ENCODE measurements around the gene RBCK1. TPM values are rescaled to one million over a fixed set of nuclear protein-coding genes. Genes with fewer than 3 reads are reported as not detected.

Gene RBCK1
- polyA plus RNA-seq, 3 donors, result 66.8 to 110 (median 70.8) TPM

GRCh38 chr20:367486-367887 is 40.6 kb upstream of the RBCK1 start:
- intact Hi-C loops (cut with micrococcal nuclease), result no loop called here
- 88% methylated on average over 6 of the region's 8 CpGs for WGBS (ENCODE audit: insufficient coverage)
- no peak overlapping the region for H3K27ac Mint-ChIP-seq
- no peak overlapping the region for H3K4me3 Mint-ChIP-seq
- no peaks in the 10 kb centered on the region for H3K36me3 Mint-ChIP-seq
- H3K36me3 ChIP-seq (replicated peaks in 1 of 2; ENCODE audit: control insufficient read depth in 1 of 2, insufficient read depth in 2 of 2, low read length in 2 of 2), result no peaks in the 10 kb centered on the region
- no peaks in the 10 kb centered on the region for H3K27me3 ChIP-seq (ENCODE audit: control insufficient read depth in 2 of 2, insufficient read depth in 2 of 2, low read length in 2 of 2)
- H3K9me3 Mint-ChIP-seq, result peaks cover 0 to 2% (median 0%) of the 10 kb centered on the region in 7 donors
- H3K9ac ChIP-seq (ENCODE audit: insufficient read depth, low read length, poor library complexity, severe bottlenecking), result no peak overlapping the region
- H3K79me2 ChIP-seq (ENCODE audit: insufficient read depth, low read length), result no peaks in the 10 kb centered on the region
- TF ChIP-seq CTCF (IDR thresholded peaks at IDR 0.05), result no peak
- H3K4me1 Mint-ChIP-seq, result peaks cover 36% of the 10 kb centered on the region
- DNase-seq, result no peak
- H3K27me3 Mint-ChIP-seq (ENCODE audit: low read depth in 3 of 3), result peaks cover 1 to 5% (median 3%) of the 10 kb centered on the region in 3 donors
- H3K27ac ChIP-seq (ENCODE audit: low read depth in 1 of 2, low read length in 2 of 2), result no peak overlapping the region
- no peak overlapping the region for H3K4me2 ChIP-seq (replicated peaks; ENCODE audit: extremely low read depth, low read length, poor library complexity, severe bottlenecking)
- H3K9me3 ChIP-seq (replicated peaks in 1 of 2; ENCODE audit: control insufficient read depth in 1 of 2, insufficient read depth in 1 of 2, low read length in 2 of 2), result no peaks in the 10 kb centered on the region
- H3K4me1 ChIP-seq (ENCODE audit: control insufficient read depth in 1 of 2, insufficient read depth in 2 of 2, low read length in 2 of 2), result peaks cover 27 to 34% of the 10 kb centered on the region in 2 donors
- no peak overlapping the region for H3K4me3 ChIP-seq (replicated peaks in 1 of 3; ENCODE audit: low read depth in 2 of 3, low read length in 3 of 3)
- no peaks in the 10 kb centered on the region for H4K20me1 ChIP-seq (ENCODE audit: insufficient read depth, low read length)
- H2AFZ ChIP-seq (ENCODE audit: insufficient read depth, low read depth, low read length, poor library complexity, severe bottlenecking), result no peak overlapping the region

DNA sequence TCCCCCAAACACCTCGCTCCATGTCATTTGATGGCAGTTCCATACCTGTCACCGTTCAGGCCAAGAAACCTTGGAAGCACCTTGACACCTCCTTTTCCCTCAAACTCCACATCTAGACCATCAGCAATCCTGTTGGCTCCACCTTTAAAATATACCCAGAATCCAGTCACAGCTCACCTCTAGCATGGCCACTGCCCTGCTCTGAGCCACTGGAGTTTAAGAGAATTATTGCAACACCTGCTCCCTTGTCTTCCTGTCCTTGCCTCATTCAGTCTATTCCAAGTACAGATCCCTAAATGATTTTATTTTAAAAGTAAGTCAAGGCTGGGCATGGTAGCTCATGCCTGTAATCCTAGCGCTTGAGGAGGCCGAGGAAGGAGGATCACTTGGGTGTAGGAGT is 39.2 kb upstream of the RBCK1 start:
- Histone ChIP-seq H3K79me2 (ENCODE audit: insufficient read depth, low read length) (no peaks in the 10 kb centered on the region), H4K20me1 (ENCODE audit: insufficient read depth, low read length) (no peaks in the 10 kb centered on the region), H3K4me3 (replicated peaks in 1 of 3; ENCODE audit: low read depth in 2 of 3, low read length in 3 of 3) (no peak overlapping the region), H3K9me3 (replicated peaks in 1 of 2; ENCODE audit: control insufficient read depth in 1 of 2, insufficient read depth in 1 of 2, low read length in 2 of 2) (no peaks in the 10 kb centered on the region), H3K27ac (ENCODE audit: low read depth in 1 of 2, low read length in 2 of 2) (no peak overlapping the region), H3K9ac (ENCODE audit: insufficient read depth, low read length, poor library complexity, severe bottlenecking) (no peak overlapping the region), H3K4me1 (ENCODE audit: control insufficient read depth in 1 of 2, insufficient read depth in 2 of 2, low read length in 2 of 2) (peaks cover 29 to 36% of the 10 kb centered on the region in 2 donors), H3K27me3 (ENCODE audit: control insufficient read depth in 2 of 2, insufficient read depth in 2 of 2, low read length in 2 of 2) (no peaks in the 10 kb centered on the region), H3K36me3 (replicated peaks in 1 of 2; ENCODE audit: control insufficient read depth in 1 of 2, insufficient read depth in 2 of 2, low read length in 2 of 2) (no peaks in the 10 kb centered on the region), H3K4me2 (replicated peaks; ENCODE audit: extremely low read depth, low read length, poor library complexity, severe bottlenecking) (no peak overlapping the region), H2AFZ (ENCODE audit: insufficient read depth, low read depth, low read length, poor library complexity, severe bottlenecking) (no peak overlapping the region)
- Mint-ChIP-seq H3K4me1 (peaks cover 38% of the 10 kb centered on the region), H3K4me3 (no peak overlapping the region), H3K9me3 (peaks cover 0 to 2% (median 0%) of the 10 kb centered on the region in 7 donors), H3K27me3 (ENCODE audit: low read depth in 3 of 3) (peaks cover 1 to 5% (median 2%) of the 10 kb centered on the region in 3 donors), H3K27ac (no peak overlapping the region), H3K36me3 (no peaks in the 10 kb centered on the region)
- no peak for TF ChIP-seq CTCF (IDR thresholded peaks at IDR 0.05)
- WGBS (ENCODE audit: insufficient coverage), result 100% methylated on average over 4 of the region's 4 CpGs
- intact Hi-C loops (cut with micrococcal nuclease), result no loop called here
- DNase-seq, result no peak

Measured in CD14-positive monocyte (primary cell).